Kidney epithelial cell (primary cell): ENCODE results near the gene AHCYL1. TPM values are rescaled to one million over a fixed set of nuclear protein-coding genes. Genes with fewer than 3 reads are reported as not detected.

Experiments used
- DNase-seq: peaks from one replicate; pipeline ENCODE4 v3.0.0-alpha.2; 2010; ENCODE audit warnings: low read depth
- H3K27me3 ChIP-seq: 2 replicates; pipeline ENCODE4 v1.6.0; 2011; ENCODE audit warnings: low read length; ENCODE audit not compliant: control insufficient read depth, insufficient read depth
- H3K36me3 ChIP-seq: 2 replicates; pipeline ENCODE4 v1.5.1; 2011; ENCODE audit warnings: low read length; ENCODE audit not compliant: control insufficient read depth, insufficient read depth
- H3K4me3 ChIP-seq: 2 replicates; pipeline ENCODE4 v1.5.1; 2011; ENCODE audit warnings: low read depth, mild to moderate bottlenecking, control low read depth, low read length
- CTCF ChIP-seq: IDR thresholded peaks from 2 replicates; pipeline ENCODE4 v1.5.1; 2011; ENCODE audit warnings: mild to moderate bottlenecking, moderate library complexity, low read length, control low read depth, inconsistent platforms; ENCODE audit not compliant: insufficient read depth, poor library complexity, severe bottlenecking
- total RNA-seq: library from RNA; depleted of rRNA; stranded (reverse); fragments of >200 nt; gene quantifications from 2 replicates; pipeline ENCODE4 v1.2.3, GENCODE V29; 2015

The AHCYL1 gene
- total RNA-seq, 1 donor from 2014 or later: 40.1 TPM

GRCh38 chr1:110004583-110004982, 20.0 kb downstream of the AHCYL1 start:
- Histone ChIP-seq H3K27me3 (no peaks in the 10 kb centered on the region), H3K36me3 (no peaks in the 10 kb centered on the region), H3K4me3 (peak overlapping the region; percentile 14)
- no peak for TF ChIP-seq CTCF
- DNase-seq: no peak

GRCh38 chr1:110005971-110006370, 21.4 kb downstream of the AHCYL1 start:
- Histone ChIP-seq H3K4me3 (no peak overlapping the region), H3K36me3 (no peaks in the 10 kb centered on the region), H3K27me3 (no peaks in the 10 kb centered on the region)
- TF ChIP-seq CTCF: no peak
- no peak for DNase-seq

GRCh38 chr1:110006516-110006915, 22.0 kb downstream of the AHCYL1 start:
- H3K27me3 ChIP-seq: no peaks in the 10 kb centered on the region
- no peak for TF ChIP-seq CTCF
- DNase-seq: no peak
- H3K36me3 ChIP-seq: no peaks in the 10 kb centered on the region
- H3K4me3 ChIP-seq: no peak overlapping the region

- H3K4me3 ChIP-seq: no peak overlapping the region
- DNase-seq: no peak
- no peaks in the 10 kb centered on the region for H3K36me3 ChIP-seq
- H3K27me3 ChIP-seq: no peaks in the 10 kb centered on the region
- no peak for TF ChIP-seq CTCF
These were observed 22.7 kb downstream of the AHCYL1 start for GRCh38 chr1:110007046-110007830.

- Histone ChIP-seq H3K27me3 (no peaks in the 10 kb centered on the region), H3K4me3 (no peak overlapping the region), H3K36me3 (no peaks in the 10 kb centered on the region)
- TF ChIP-seq CTCF: no peak
- no peak for DNase-seq
These were observed 24.5 kb downstream of the AHCYL1 start for GRCh38 chr1:110008971-110009565.
